Cardiac fibroblast (primary cell): ENCODE measurements around the gene CRADD.

Experiments
- DNase-seq, 2 donors: peaks; one replicate each; pipeline versions ENCODE4 v3.0.0 to v3.0.0-alpha.2; 2010; ENCODE audit warnings: low read depth in 2 of 2
- H3K4me3 ChIP-seq, 2 donors: replicated peaks in 1 of 2; 1 replicate in 1 of 2; 2 replicates in 1 of 2; pipeline ENCODE4 v1.5.1; 2011; ENCODE audit warnings: low read depth in 2 of 2, low read length in 2 of 2, mild to moderate bottlenecking in 2 of 2, moderate library complexity in 1 of 2
- TF ChIP-seq, protein P1 (sequence below): IDR thresholded peaks from one replicate; pipeline ENCODE4 v1.5.1; 2011; ENCODE audit warnings: low read depth, mild to moderate bottlenecking, low read length, inconsistent platforms

CRADD gene

DNA sequence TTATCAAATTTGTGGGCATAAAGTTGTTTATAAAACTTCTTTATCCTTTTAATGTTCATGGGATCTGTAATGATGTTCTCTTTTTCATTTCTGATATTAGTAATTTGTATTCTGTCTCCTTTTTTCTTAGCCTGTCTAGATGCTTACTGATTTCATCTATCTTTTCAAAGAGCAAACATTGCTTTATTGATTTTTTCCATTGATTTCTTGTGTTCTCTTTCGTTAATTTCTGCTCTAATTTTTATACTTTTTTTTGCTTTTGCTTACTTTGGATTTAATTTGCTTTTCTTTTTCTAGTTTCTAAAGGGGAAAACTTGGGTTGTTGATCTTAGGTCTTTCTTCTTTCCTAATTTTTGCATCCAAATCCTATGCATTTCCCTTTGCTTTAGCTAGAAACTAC is 42.5 kb downstream of the CRADD start:
- no peak for DNase-seq
- no peak overlapping the region for H3K4me3 ChIP-seq
- TF ChIP-seq, protein P1, sequence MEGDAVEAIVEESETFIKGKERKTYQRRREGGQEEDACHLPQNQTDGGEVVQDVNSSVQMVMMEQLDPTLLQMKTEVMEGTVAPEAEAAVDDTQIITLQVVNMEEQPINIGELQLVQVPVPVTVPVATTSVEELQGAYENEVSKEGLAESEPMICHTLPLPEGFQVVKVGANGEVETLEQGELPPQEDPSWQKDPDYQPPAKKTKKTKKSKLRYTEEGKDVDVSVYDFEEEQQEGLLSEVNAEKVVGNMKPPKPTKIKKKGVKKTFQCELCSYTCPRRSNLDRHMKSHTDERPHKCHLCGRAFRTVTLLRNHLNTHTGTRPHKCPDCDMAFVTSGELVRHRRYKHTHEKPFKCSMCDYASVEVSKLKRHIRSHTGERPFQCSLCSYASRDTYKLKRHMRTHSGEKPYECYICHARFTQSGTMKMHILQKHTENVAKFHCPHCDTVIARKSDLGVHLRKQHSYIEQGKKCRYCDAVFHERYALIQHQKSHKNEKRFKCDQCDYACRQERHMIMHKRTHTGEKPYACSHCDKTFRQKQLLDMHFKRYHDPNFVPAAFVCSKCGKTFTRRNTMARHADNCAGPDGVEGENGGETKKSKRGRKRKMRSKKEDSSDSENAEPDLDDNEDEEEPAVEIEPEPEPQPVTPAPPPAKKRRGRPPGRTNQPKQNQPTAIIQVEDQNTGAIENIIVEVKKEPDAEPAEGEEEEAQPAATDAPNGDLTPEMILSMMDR, result no peak

DNA sequence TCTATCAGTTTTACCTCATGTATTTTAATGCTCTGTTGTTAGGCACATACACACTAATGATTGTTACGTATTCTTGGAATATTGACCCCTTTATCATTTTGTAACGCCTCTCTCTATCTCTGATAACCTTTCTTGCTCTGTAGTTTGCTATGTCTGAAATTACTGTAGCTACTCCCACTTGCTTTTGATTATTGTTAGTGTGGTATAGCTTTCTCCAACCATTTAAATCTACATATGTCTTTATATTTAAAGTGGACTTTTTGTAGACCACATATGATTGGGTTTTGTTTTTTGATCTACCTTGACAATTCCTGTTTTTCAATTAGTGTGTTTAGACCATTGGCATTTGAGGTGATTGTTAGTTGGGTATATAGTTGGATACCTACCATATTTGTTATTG is 43.4 kb downstream of the CRADD start:
- DNase-seq, result no peak
- no peak overlapping the region for H3K4me3 ChIP-seq
- TF ChIP-seq, protein P1, result no peak

DNA sequence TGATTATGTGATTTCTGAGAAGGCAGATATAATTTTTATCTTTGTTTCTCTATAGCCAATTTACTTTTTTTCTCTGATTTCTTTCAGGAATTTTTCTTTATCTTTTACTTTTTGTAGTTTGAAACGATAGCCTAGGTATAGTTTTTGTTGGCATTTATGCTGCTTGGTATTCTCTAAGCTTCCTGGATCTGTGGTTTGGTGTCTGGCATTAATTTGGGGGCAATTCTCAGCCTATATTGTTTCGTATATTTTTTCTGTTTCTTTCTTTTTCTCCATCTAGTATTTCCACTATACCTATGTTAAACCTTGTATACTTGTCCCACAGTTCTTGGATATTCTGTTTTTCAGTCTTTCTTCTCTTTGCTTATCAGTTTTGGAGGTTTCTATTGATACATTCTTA is 45.0 kb downstream of the CRADD start:
- TF ChIP-seq, protein P1, result no peak
- no peak overlapping the region for H3K4me3 ChIP-seq
- no peak for DNase-seq

DNA sequence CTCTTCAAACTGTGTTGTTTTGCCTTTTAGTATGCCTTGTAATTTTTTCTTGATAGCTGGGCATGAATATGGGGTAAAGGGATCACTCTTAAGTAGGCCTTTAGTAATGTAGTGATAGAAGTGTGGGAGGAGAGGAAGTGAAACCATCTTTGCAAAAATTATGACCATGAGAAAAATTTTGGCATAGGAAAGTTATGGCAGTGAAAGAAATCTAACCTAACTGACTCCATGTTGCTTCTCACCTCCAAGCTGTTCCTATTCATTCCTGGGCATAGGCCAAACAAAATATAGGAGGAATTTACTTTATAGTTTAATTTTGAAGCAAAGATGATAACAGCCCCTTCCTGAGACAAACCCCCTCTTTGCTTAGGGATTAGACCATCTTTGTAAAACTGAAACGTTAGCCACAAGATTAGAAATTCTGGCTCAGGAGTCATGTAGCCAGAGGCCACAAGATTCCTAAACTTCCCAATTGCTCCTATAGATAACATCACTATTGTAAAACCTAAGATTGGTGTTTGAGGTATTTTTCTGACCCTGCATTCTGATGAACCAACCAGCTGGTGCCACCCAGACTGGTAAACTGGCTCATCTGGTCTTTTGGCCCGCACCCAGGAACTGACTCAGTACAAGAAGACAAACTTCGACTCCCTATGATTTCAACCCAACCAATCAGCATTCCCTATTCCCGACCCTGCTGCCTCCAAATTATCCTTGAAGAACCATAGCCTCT is 45.8 kb downstream of the CRADD start:
- TF ChIP-seq, protein P1, result no peak
- DNase-seq, result peak in 1 of 2 donors; percentile 47

DNA sequence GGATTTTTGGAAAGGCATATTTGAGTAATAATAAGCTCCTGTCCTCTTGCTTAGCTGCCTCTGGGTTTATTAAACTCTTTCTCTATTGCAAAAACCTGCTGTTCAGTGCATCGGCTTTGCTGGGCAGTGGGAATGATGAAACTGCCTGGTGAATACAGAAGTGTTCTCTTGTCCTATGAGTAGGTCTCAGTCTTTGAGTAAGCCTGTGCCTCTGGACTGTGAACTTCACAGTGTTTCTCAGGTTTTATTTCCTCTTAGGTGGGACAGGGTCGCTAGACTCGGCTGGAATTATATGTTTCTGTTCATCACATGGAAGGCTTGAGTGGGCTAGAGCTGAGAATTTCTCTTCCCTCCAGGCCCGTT is 46.4 kb downstream of the CRADD start:
- TF ChIP-seq, protein P1, result no peak
- no peak overlapping the region for H3K4me3 ChIP-seq
- no peak for DNase-seq

More for the DNA sequence above, 45.8 kb downstream of the CRADD start:
- no peak overlapping the region for H3K4me3 ChIP-seq

DNA sequence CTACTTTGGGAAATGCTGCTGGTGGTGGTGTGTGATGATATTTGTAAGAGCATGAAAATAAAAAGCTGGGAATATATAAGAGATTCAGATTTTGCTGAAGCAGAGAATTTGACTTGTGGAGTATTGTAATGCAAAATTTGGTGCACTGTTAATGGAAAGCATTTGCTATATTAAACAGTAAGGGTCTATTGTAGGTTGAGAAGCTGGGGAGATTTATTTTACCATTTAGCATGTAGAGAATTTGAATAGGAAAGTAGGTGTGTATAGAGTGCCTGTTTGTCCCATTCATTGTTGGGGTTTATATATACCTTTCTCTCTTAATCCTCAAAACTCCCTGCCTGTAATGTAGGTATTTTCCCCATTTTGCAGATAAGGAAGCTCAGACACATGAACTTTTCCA is 48.4 kb downstream of the CRADD start:
- TF ChIP-seq, protein P1, result no peak
- no peak overlapping the region for H3K4me3 ChIP-seq
- DNase-seq, result no peak

DNA sequence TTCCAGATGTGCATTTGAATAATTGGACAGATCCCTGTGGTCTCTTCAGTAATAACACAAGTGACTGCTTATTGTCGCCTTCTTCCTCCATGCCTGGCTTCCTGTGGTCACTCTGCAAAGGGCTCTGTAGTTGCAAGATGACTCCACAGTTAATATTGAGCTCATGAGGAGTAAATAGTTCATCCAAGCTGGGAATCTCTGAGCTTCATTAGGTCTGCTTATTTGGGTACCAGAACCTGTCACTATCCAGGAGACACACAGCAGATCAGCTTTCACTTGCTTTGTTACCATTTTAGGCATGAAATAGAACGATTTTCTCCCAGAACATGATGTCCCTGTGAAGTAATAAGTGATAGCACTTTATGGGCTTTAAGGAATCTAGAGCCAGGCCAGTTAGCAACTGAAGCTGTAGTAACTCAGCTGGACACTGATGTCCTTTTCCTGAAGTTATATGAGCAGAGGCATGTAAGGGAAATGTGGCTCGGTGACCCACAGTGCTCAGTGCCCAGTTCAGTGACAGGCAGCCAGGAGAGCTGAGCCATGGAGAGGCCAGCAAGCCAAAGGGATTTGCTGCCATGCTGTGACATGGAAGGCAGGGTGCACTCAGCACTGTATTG is 50.1 kb downstream of the CRADD start:
- no peak overlapping the region for H3K4me3 ChIP-seq
- no peak for DNase-seq
- TF ChIP-seq, protein P1, result no peak
